Pulmonary artery endothelial cell (primary cell): ENCODE data around the gene ARL13B. TPM values are rescaled to one million over a fixed set of nuclear protein-coding genes. Genes with fewer than 3 reads are reported as not detected.
"Not testable (repeated sequence)": the region's sequence is repeated elsewhere in the genome, so short reads cannot be mapped to it uniquely, and the experiment has no call there.

Source experiments
- DNase-seq: peaks from one replicate; pipeline ENCODE4 v3.0.0-alpha.2; 2011; ENCODE audit warnings: low read depth, low spot score
- total RNA-seq: library from RNA; depleted of rRNA; stranded (reverse); fragments of >200 nt; gene quantifications from 2 replicates; pipeline ENCODE4 v1.2.3, GENCODE V29; 2014

Gene ARL13B
- total RNA-seq = 8.8 and 13.7 TPM in 2 replicates

- peak; percentile 96 for DNase-seq
Measured at GRCh38 chr3:93979850-93980676, at the start of gene ARL13B. TSS of gene ARL13B (plus strand) at chr3:93980155. CDS start at chr3:93980424, 269 bp downstream.

DNA sequence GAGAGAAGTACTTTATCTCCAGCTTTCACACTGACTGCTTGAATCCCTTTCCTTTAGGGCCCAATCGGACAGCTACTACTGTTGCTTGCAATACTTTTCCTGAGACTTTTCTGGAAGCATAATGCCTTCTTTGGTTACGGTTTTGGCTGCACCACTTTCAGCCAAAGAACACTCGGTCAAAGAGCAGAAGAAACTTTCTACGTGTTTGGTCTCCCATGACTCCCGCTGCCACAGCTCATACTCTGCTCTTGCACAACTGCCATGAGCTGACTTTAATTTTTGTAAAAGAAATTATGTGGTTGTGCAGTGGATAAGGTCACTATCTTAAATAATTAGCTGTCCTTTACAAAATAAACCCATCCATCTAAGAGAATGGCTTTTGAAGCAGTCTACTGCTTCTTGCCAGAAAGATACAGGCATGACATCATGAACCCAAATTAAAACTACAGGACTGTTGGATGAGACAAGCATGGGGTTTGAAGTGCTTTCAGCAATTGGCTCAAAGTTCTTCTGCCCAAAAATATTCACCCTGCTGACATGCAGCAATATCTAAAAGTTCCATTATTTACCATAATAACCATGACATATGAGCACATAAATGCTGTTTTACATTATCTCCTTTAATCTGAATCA is 48.2 kb upstream of the ARL13B start:
- no peak for DNase-seq

DNA sequence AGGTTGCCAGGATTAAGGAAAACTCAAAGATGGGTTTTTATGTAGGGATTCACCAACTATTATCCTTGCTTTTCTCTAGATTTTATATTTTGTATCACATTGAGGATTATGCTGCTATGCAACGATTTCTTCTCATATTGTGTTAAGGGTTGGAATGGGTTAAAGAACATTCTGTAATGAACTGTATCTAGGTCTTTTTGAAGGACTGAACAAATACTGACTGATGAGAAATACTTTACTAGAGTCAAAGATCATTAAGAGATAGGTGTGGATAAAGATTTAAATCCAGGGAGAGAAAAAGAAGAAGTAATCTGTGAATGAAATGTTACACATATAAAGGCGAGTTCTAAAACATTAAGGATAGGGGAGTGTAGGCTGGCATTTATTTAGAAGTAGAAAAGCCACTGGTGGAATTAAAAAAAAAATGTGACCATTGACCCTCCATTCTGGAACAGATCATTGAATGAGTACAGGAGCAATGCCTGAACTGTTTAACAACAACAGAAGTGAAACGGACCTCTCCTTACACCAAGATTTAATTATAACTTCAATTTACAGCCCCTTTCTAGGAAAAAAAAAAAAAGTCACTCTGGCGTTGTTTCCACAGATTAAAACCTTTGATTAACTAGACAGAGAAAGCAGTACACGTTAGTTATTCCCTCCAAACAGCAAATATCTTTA is 45.4 kb upstream of the ARL13B start:
- DNase-seq = no peak

DNA sequence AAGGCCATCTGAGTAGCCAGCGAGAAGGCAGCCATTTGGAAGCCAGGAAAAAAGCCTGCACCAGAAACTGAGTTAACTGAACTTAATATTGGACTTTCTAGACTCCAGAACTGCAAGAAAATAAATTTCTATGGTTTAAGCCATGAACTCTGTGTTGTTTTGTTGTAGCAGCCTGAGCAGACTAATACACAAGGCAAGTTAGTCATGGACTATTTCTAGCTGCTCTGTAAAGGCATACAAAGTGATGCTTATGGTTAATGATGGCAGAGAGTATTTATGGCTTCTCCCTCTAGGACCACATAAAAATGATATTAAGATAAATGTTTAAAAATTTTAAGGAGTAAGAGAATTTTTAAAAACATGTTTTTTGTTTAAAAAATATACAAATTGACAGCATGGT is 43.4 kb upstream of the ARL13B start:
- DNase-seq = no peak

DNA sequence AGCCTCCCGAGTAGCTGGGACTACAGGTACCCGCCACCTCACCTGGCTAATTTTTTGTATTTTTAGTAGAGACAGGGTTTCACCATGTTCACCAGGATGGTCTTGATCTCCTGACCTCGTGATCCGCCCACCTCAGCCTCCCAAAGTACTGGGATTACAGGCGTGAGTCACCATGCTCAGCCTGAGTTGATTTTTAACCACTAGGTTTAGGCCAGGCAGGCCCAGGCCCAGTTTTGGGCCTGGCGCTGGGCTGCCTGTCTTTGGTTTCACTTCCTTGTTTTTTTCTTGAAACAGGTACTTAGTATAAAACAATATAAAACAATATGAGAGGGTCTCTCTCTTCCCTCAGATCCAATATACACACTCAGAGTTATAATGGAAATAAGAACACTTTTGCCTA is 42.5 kb upstream of the ARL13B start:
- not testable (repeated sequence) for DNase-seq

- not testable (repeated sequence) for DNase-seq
Measured at GRCh38 chr3:93949958-93950357, 30.0 kb upstream of the ARL13B start.

DNA sequence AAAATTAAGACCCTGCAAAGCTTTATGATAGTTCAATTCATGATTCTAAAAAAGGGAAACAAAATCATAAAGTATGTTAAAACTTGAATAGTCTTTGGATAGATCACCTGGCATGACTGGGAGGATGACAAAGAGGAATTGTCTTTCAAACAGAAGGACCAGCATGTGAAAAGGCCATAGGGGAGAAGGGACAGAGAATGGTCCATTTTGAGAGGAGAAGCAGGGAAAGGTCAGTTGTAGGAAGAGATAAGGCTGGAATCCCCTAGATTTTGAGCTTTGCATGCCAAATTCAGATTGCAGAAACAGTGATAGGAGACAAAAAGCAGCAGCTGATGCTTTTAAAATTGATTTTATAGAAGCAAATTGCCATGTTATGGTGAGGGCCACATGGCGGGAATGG is 18.9 kb upstream of the ARL13B start:
- DNase-seq = no peak

- no peak for DNase-seq
Measured at GRCh38 chr3:93961489-93961888, 18.5 kb upstream of the ARL13B start.

DNA sequence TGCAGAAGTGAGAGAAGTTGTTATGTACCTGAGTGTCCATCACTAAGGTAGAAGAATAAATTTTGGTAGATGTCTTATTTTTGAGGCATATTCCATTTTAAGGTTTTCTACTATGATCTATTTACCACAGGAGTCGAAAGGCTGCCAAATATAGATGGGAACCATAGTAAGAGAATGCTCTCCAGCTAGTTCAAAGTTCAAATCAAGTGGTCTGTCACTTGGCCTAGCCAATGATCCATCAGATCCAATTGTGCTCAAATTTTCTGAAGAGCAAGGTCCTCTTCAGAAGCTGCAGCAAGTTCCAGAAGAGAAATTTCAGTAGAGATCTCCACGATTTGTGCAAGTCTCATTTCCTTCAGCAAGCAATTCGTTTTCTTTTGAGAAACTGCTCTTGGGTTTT is 17.2 kb upstream of the ARL13B start:
- DNase-seq = no peak

DNA sequence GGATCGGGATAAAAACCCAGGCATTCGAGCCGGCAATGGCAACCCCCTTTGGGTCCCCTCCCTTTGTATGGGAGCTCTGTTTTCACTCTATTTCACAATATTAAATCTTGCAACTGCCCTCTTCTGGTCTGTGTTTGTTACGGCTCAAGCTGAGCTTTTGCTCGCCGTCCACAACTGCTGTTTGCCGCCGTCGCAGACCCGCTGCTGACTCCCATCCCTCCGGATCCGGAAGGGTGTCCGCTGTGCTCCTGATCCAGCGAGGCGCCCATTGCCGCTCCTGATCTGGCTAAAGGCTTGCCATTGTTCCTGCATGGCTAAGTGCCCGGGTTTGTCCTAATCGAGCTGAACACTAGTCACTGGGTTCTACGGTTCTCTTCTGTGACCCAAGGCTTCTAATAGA is 14.8 kb upstream of the ARL13B start:
- DNase-seq = not testable (repeated sequence)

DNA sequence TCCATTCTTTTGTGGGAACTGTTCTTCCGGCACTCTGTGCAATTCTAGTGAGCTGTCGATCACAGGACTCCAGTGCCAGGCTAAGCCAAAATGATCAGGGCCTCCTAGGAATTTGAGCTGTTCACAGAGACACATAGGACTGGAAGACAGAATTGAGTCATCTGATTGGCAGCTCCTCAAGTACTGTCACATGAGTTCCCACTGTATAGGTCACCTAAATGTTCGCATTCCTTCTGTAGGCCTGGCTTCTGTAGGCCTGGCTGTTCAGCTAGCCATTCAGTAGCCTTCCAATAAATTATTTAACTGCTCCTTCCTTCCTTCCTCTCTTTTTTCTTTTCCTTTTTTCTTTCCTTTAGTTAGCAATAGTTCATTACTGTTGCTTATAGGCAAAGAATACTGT is 10.5 kb upstream of the ARL13B start:
- DNase-seq = no peak

DNA sequence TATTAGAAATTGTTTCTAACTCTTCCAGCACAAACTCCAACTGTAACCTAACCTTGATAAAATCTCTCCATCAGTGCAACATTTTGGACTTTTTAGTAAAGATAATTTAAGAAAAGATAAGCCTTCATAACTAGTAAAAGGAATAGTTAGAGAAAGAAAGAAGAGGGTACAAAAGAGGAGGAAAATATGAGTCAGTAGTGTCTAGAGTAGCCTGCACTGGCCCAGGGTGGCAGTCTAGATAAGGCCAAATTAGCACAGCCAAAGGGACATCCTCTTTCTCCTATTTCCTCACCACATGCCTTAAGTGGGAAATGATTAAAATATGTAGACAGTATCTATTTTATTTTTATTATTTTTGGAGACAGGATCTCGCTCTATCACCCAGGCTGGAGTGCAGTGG is 10.0 kb upstream of the ARL13B start:
- no peak for DNase-seq

DNA sequence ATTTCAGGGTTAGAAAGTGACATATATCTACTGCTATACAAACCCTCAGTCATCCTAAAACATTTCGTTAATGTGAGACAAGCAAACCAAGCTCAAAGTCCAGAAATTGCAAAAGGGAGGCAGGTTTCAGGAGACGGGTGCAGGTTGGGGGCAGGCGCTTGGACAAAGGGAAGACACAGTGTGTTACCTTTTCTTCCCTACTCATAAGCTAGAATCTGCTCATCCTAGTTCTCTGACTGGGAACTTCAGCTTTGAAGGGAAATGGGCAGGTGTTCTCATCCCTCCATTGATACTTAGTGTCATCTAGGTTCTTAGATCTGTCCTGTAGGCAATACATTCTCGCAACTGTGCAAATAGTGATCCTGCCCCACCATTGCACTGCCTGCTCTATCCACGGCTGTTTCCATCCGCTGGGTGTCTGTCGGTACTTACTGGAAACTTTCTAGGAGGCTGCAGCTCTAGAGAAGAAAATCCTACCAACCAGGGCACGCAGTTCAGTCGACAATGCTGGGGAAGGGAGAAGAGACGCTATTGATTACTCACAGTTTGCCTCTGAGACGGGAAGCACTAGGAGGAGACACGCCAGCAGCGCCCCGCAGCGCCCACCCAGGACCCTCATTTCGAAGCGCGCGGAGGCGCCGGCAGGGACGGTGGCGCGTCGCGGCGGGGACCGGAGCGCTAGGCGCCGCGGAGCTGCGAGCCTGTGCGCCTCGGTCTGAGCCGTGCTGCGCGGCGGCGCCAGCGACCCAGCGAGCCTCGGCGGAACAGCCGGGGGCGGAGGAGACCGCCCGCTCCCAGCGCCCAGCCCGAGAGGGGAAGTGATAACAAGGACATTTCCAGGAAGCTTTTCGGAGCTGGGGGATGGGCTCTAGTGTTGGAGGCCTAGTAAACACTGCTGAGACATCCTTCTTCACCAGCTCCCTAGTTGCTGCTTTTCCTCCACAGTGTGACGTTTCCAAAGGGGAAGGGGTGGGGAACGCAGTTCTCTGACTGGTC is 6.5 kb upstream of the ARL13B start, which contains the start of gene PROS1:
Gene PROS1, minus strand, starts transcription at position 766 of the 996 bp plus-strand sequence. Its CDS starts 147 bp downstream, at position 619.
- peak; percentile 26 for DNase-seq

DNA sequence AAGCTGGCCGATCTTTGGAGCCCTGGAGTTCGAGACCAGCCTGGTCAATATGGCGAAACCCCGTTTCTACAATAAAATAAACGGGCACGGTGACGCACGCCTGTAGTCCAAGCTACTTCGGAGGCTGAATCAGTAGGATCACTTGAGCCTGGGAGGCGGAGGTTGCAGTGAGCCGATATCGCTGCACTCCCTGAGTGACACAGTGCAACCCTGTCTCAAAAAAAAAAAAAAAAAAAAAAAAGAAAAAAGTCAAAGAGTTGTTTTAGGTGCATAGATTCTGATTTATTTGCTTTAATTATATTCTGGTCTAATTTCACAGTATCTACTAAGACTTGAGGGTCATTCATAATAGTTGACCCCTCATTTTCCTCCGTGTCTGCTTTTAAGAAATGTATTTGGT is 1.7 kb downstream of the ARL13B start:
- DNase-seq = no peak

GRCh38 chr3:93983408-93983807 is 3.5 kb downstream of the ARL13B start:
- DNase-seq = no peak

DNA sequence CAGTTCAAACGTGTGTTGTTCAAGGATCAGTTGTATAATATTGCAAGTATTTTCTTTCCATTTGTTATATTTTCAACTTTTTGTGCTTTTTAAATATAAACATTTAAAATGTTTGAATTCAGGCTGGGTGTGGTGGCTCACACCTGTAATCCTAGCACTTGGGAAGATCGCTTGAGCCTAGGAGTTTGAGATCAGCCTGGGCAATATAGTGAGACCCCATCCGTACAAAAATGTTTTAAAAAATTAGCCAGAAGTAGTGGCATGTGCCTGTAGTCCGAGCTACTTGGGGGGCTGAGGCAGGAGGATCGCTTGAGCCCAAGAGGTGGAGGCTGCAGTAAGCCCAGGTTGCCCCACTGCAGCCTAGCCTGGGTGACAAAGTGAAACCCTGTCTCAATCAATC is 4.7 kb downstream of the ARL13B start:
- DNase-seq = no peak

DNA sequence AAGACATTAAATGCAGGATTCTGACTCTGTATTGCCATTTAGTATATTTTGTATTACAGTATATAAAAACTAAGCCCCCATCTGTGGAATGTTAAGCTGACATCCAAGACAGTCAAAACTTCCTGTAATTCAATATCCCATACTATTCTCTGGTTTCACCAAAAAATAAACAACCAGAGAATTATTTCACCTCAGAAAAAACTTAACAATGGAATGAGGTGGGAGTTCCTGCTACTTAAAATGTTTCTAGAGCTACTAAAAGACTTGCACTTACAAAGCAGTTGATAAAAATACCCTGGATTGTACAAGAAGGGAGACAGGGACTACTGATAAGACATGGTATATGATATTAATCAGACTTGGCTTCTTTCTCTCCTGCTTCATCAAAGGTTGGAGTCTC is 8.3 kb downstream of the ARL13B start:
- DNase-seq = no peak

GRCh38 chr3:93988764-93989163 is 8.8 kb downstream of the ARL13B start:
- DNase-seq = no peak

- DNase-seq = no peak
Measured at GRCh38 chr3:93989241-93989640, 9.3 kb downstream of the ARL13B start.

- DNase-seq = no peak
Measured at GRCh38 chr3:93991631-93992030, 11.7 kb downstream of the ARL13B start.

GRCh38 chr3:93992207-93992606 is 12.3 kb downstream of the ARL13B start:
- no peak for DNase-seq
